22Rv1 (cell line): ENCODE measurements around the gene OR10H2.

Experiments
- H3K27ac ChIP-seq: fragments of 450-650 bp; 2 replicates; pipeline ENCODE4 v1.5.1; 2017
- CTCF ChIP-seq: fragments of 450-650 bp; IDR thresholded peaks from 2 replicates; pipeline ENCODE4 v1.5.1; 2017; ENCODE audit warnings: mild to moderate bottlenecking
- ZFX ChIP-seq: fragments of 450-650 bp; IDR thresholded peaks from 2 replicates; pipeline ENCODE4 v1.6.1; 2017; ENCODE audit warnings: antibody characterized with exemption, borderline replicate concordance

OR10H2 gene

GRCh38 chr19:15730538-15730937 lies 2.7 kb downstream of the OR10H2 start:
- no peak overlapping the region for H3K27ac ChIP-seq
- TF ChIP-seq ZFX (no peak), CTCF (no peak)

- TF ChIP-seq ZFX (no peak), CTCF (no peak)
Observed at GRCh38 chr19:15732388-15732787, 4.6 kb downstream of the OR10H2 start.

GRCh38 chr19:15733895-15734294 lies 6.1 kb downstream of the OR10H2 start:
- H3K27ac ChIP-seq: no peak overlapping the region
- TF ChIP-seq CTCF: no peak
- TF ChIP-seq ZFX: no peak

More at GRCh38 chr19:15732388-15732787, 4.6 kb downstream of the OR10H2 start:
- H3K27ac ChIP-seq: no peak overlapping the region

- no peak within 1 kb of the TSS for H3K27ac ChIP-seq
- TF ChIP-seq ZFX (no peak), CTCF (no peak)
Observed at GRCh38 chr19:15737722-15738121, 9.9 kb downstream of the OR10H2 start, which contains the start of gene OR10H3. TSS of gene OR10H3 (plus strand) at chr19:15737985. CDS start at chr19:15741393, 3,408 bp downstream.

GRCh38 chr19:15740785-15741184 lies 13.0 kb downstream of the OR10H2 start:
- H3K27ac ChIP-seq: no peak overlapping the region
- no peak for TF ChIP-seq ZFX
- no peak for TF ChIP-seq CTCF

GRCh38 chr19:15748239-15748638 lies 20.4 kb downstream of the OR10H2 start:
- TF ChIP-seq ZFX (no peak), CTCF (no peak)

GRCh38 chr19:15758379-15758778 lies 30.6 kb downstream of the OR10H2 start:
- no peak overlapping the region for H3K27ac ChIP-seq
- TF ChIP-seq CTCF (no peak), ZFX (no peak)

More at GRCh38 chr19:15748239-15748638, 20.4 kb downstream of the OR10H2 start:
- no peak overlapping the region for H3K27ac ChIP-seq
